A549 treated with dexamethasone at 1 μM for 4 hours (cell line): Measurements from ENCODE around the gene SNX1. TPM values are rescaled to one million over a fixed set of nuclear protein-coding genes. Genes with fewer than 3 reads are reported as not detected.

ENCODE experiments used
- total RNA-seq: library from RNA; stranded (reverse); fragments of 200-300 nt; extraction: Qiagen RNA extraction; gene quantifications from 5 replicates; pipeline ENCODE4 v1.2.3, GENCODE V29; 2022

Gene SNX1
- 69.9 to 77.4 TPM (median 74.3 TPM) in 5 replicates for total RNA-seq

GRCh38 chr15:64095795-64096667, at the start of gene SNX1:
Gene SNX1, plus strand, starts transcription at chr15:64095982. Its CDS starts 32 bp downstream, at chr15:64096014.

DNA sequence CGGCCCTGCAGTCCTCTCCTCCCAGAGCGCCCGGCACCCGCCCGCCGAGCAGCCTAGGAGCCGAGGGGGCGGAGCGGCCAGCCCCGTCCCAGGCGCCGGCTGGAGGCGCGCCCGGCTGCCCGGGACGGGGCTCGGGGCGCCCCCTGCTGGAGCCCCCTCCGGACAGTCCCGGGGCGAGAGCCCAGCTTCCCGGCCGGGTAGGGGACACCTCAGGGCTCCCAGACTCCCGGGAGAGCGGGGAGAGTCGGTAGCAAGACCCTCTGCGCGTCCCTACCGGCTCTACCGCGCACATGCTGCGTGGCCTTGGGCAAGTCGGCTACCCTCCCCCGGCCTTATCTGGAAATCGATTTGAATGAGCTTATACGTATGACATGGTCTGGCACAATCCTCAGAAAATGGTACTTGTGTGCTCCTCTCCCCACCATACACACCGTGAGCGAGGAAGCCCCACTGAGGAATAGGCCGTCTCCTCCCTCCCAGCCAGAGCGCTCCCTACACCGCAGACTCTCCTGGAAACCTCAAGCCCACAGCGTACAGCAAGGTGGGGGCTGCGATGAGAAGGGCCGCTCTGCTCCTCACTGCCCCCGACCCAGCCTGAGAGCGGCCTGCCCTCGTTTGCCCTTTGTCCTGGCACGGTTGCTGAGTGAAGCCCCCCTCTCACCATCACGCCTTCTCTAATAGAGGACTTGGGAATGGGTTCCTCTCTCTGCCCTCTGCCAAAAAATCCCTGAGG, 49.2 kb upstream of the SNX1 start, which contains the start of gene DAPK2:
Gene DAPK2 (minus strand): TSS at position 65 of the 733 bp plus-strand sequence. CDS start 6,224 bp downstream, outside the sequence.

DNA sequence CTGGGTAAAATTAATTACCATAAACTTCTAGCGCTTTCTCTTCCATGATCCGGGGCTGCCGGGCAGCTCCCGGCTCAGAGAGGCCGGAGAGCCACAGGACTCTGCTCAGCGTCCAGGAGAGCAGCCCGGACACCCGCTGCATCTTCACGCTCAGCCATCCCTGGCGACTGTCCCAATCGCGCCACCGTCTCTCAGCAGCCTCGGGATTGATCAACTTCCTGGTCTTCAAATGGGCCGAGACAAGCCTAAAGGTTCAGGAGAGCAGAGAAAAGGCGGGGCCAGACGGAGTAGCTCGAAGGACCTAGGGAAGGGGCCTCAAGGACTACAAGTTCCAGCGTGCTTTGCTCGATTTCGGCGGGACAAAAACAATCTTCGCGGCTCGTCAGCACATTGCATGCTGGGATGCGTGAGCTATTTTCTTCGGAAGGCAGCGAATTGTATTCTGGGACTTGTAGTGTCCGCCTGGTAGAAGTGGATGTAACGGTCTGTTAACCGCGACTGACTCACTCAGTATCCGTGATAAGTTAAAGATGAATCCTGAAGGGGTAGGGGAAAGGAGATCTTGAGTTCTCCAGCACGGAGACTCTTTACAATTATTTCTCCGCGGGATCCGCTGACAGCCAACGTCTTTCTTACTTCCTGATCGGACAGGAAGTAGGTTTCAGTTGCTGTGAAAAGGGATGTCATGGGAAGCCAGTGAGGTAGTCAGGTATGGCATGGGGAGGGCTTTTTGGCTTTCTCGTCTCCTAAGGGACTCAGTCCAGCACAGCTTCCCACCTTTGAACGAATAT, 2.0 kb upstream of the SNX1 start, which contains the start of gene CIAO2A:
Gene CIAO2A (minus strand): TSS at position 212 of the 791 bp plus-strand sequence. CDS start 70 bp downstream, at position 142.

DNA sequence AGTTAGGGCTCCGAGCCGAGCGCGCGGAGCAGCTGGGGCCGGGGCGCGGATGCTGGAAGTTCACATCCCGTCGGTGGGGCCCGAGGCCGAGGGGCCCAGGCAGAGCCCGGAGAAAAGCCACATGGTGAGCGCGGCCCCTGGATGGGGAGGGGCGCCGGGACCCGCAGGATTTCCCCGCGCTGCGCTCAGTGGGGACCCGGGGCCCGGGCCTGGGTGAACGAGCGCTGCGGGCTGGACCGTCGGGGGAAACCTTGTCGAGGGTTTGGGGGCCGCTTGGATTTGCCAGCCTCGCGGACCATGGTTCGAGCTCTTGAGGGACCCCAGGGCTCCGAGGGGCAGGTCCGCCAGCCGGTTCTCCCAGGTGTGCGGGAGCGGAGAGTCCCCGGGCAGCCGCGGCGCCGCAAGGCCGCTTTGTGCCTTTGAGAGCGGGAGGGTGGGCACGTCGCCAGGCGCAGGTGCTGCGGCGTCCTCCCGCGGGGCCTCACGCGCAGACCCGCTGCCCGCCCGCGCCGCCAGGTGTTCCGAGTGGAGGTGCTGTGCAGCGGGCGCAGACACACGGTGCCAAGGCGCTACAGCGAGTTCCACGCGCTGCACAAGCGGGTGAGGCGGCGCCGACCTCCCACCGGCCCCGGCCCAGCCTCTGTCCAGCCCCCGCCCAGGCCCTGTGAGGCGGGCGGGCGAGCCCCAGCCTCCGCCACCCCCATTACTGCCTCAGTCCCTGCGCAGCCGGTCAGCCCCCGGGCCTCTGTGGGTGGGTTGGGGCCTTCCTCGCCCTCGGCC, 56.1 kb downstream of the SNX1 start, which contains the start of gene SNX22:
Gene SNX22 (plus strand): TSS at position 5 of the 780 bp plus-strand sequence. CDS start 45 bp downstream, at position 50.

DNA sequence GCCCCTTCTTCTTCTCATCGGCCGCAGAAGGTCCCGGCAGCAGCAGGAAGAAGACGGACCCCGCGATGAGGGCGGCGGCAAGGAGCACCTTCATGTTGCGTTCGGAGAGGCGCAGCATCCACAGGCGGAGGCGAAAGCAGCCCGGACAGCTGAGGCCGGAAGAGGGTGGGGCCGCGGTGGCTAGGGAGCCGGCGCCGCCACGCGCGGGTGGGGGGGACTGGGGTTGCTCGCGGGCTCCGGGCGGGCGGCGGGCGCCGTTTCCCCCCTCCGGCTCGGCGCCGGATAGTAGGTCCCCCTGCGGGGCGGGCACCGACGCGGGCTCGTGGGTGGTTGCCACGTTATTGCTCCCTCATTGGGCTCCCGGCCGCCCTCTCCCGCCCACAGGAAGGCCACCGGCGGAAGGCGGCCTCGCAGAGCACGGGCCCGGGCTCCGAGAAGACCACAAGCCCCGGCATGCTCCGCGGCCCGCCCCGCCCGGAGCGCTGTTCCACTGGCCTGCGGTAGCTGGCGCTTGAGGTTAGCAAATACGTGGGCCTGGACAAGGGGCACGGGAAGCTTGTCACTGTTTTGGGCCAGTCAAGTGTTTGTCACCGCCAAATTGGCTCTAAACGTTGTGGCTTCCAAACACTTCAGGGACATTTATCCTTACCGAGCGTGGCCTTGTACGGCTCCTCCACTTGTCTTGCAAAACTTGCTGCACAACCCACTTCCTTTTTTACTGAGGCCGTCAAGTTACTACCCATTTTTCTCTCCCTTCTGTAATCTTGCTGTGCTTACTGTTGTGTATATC, 67.3 kb downstream of the SNX1 start, which contains the start of gene PPIB:
Gene PPIB (minus strand): TSS at position 154 of the 790 bp plus-strand sequence. CDS start 36 bp downstream, at position 118.

Other genes starting within 250 kb of the SNX1 start
- gene DAPK2, start 49.5 kb upstream of the SNX1 start, total RNA-seq = 2.2 to 4.7 TPM (median 3.9 TPM) in 5 replicates
- 106 to 179 TPM (median 114 TPM) in 5 replicates for gene CIAO2A, start 2.1 kb upstream of the SNX1 start, total RNA-seq
- 0.50 to 1.3 TPM (median 0.74 TPM) in 5 replicates for gene SNX22, start 55.7 kb downstream of the SNX1 start, total RNA-seq
- 762 to 818 TPM (median 790 TPM) in 5 replicates for gene PPIB, start 67.0 kb downstream of the SNX1 start, total RNA-seq